Mesenteric fat pad (tissue), 1 donor: ENCODE data around the gene EVI5. TPM values are rescaled to one million over a fixed set of nuclear protein-coding genes. Genes with fewer than 3 reads are reported as not detected.

Source experiments
- DNase-seq: peaks from one replicate; pipeline ENCODE4 v3.0.0-alpha.2; 2020; ENCODE audit warnings: low spot score
- total RNA-seq: library from RNA; stranded (reverse); fragmentation: NEBNext Ultra II Directional; extraction: Animal tissue kit (Norgen Biotek cat#: 25700); gene quantifications from one replicate; pipeline ENCODE4 v1.2.1, GENCODE V29; 2021
- donor health status: DM: yes; HTN: yes; CAD: no.

EVI5 gene
- total RNA-seq, 1 donor from 2014 or later, result 44.4 TPM

DNA sequence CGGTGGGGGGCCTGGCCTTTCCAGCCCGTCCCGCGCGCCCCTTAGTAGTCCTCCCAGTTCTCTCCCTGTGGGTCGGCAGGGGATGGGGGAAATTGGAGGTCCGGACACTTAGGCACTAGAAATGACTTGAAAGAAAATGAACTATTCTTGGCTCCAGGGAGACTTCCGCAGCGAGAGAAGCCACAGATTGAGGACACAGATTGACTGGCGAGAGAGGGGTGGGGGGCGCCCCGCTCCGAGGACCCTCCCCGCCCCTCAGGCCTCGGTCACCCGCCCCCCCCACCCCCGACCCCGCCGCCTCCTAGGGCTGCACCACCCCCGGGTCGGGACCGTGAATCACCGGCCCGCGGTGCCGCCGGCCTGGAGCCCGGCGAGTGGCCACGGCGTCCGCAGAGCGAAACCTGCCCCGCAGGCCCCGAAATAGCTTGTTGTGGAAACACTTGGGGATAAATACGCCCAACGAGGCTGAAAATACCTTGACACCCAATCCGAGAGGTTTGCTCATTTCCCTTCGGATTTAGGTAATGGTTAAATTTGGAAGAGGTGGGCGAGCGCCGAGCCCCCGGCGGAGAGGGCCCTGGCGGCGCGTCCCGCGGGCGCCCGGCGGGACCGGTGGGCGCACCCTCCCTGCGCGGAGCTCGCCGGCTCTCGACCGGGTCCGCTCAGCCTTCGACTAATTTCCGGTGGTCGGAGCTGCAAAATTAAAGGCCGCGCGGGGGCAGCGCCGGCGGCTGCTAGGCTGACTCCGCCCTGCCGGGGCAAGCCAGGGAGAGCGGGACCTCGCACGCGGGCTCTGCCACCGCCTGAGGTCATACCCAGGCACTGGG, 298.4 kb downstream of the EVI5 start, which contains the start of gene GFI1:
TSS of gene GFI1 (minus strand) at position 675 of the 827 bp plus-strand sequence. CDS start 3,438 bp downstream, outside the sequence.
- no peak for DNase-seq

DNA sequence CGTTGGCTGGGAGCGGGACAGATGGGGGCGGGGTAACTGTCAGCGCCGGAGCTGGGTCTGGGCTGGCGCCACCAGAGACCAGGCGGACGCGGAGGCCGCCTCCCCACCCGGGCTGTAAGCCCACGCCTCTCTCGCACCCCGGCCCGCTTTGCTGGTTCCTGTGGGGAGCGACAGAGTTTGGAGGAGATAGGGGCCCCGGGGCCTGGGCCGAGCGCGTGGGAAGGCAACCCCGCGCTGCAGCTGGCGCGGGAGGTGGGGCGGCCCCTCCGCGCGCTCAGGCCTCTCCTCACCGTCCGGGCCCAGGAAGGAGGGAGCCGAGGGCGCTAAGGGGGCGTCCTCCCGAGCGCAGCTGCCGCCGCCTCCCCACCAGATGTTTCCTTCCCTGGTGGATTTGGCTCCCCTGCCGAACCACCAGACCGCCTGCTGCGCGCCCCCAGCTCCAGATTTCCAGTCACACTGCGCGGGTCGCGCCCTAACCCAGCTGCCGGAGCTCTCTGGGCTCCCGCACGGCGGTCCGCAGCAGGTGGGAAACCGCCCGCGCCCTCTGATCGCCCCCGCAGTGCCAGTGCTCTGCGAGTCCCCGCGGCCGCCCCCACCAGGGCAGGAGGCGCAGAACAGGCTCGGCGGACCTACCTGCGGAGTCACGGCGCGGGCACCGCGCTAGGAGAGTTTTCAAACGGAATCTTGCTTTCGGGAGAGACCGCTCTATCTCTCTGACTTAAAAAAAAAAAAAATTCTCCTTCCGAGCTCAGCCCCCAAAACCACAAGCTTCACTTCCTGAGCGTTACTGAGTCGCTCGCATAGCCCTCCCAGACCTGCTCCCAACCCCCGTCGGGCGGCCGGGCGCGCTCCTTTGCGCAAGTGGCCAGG, 299.3 kb downstream of the EVI5 start:
- no peak for DNase-seq

DNA sequence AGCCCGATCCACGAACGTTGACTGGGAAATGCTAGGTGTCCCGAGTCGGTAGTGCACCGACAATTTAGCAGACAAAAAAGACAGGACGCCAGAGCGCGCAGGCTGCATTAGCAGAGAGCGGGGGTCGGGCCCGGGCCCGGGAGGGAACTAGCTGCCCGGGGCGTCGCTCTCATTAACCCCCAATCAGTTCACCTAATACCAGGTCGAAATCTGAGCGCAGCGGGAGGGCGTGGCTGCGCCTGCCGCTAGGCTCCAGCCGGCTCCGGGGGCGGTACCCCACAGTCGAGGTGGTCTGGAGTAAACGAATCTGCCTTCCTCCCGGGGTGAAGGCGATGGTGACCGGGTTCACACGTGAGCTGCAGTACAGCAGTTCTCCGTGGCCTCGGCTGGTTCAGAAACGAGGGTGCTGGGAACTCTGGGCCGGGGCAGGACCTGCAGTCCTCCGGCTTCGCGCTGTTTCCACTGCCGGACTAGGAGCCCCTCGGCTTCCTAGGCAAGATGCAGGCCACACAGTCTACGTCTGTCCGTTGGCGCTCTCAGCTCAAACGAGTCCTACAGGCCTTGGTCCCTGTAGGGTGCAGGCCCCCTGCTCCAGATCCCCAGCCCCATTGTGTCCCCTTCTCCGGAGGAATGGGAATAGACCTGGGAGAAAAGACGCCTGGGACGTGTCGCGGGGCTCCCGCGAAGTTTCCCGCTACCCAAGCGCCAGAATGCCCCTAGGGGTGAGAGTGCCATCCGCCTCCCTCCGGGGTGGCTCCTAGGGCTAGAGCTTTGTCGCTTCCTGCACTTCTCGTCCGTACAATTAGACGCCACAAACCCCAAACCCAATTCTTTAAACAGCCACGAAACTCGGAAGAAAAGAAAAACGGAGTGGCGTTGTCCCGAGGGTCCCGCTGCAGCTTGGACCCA, 300.2 kb downstream of the EVI5 start:
- DNase-seq, result no peak

DNA sequence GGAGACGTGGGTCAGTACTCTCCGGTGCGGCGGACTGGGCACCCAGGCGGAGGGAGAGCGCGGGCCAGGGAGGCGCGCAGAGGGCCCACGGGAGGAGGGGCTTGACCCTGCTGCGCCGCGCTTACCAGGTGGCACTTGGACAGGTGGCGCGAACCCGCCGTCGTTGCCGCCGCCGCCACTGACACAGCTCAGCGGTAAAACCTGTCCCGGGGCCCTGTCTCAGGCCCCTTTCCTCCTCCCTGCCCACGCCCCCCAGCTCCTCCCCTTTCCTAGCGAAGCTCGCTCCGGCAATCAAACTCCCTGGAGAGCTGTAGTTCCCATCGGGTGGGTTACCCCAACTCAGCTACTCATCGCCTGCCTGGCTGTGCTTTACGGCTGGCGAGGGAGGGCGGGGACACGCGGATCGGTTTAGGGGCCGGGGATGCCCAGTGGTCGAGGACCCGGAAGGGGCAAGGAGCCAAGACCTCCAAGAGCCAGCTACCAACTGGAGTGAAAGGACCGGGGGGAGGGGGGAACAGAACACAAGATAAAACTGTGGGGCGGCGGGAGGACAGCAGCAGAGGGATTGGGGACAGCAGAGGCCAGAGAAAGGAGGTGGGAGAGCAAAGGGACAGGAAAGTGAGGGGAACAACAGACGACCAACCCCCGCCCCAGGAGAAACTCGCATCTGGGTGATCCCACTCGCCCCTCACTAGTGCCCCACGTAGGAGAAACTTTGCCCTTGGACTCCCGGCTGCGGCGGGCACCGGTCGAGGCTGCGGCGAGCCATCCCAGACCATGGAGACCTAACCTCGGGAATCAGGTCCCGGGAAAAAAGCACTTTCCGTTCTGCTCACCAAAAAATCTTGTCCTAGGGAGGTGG, 301.1 kb downstream of the EVI5 start:
- DNase-seq, result no peak

DNA sequence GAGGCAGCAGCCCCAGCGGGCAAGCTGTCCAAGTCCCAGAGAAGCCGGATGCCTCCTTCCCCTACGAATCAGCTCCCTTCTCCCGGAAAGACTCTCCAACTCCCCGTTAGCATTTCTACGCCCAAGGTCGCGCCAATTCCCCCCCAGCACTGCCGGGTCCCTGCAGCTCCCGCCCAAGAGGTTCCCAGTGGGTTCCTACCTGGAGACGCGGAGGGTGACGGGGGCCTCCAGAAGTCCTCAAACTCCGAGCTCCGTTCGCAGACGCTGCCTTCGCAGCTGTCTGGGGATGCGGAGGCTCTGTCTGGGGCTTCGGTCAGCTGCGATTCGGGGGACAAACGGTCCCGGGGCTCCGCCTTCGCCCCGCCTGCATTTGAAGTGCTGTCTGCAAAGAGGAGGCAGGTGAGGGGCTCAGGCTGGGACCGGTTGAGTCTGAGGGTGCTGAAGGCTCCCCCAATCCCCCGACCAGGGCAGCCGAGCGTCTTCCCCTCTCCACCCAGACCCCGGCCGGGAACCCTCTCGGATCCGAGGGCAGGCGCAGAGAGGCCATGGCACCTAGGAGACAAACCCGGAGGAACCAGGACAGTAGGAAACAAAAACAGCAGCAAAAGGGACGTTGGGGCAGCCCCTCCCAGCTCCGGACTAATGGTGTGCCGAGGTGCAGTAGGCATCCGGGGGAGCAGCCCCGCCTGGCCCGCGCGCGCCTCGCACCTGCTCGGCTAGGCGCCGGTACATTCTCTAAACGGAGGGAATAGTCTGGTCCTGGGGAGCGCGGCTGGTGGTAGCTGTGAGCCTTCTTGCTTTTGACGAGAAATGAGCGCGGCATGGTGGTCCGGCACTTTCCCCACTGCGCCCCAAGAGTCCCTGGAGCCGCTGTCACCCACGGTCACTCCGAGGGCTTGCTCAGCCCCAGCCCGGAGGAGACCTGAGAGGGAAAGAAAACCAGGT, 302.0 kb downstream of the EVI5 start:
- DNase-seq, result no peak

DNA sequence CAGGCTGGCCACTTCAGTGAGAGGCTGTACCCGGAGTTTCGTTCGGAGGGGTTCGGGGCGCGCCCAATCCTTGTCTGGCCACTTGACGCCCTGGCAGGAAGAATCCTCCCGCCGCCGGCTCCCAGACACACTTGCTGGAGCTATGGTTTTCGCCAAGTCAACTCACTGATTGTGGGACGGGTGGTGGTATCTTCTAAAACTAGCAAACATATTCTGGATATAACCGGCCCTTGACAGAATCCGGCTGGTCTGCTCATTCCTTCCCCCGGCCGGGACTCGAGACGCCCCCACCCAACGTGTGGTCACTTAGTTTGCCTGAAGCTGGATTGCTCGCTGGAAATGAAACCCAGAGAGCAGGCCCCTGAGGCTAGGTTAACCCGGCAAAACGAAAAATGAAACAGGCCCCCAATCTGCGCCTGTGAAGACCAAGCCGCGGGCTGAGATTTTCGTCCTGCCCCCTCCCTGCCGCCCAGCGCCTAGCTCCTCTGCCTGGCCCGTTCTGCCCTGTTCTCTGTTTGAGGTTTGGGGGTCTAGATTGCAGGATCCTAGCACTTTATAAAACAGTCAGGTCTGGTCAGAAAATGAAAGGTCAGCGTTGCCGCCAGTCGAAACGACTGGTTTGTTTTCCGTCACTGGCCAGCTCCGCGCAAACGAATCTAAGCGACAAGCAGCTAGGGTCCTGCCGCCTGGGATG, 302.8 kb downstream of the EVI5 start:
- no peak for DNase-seq

DNA sequence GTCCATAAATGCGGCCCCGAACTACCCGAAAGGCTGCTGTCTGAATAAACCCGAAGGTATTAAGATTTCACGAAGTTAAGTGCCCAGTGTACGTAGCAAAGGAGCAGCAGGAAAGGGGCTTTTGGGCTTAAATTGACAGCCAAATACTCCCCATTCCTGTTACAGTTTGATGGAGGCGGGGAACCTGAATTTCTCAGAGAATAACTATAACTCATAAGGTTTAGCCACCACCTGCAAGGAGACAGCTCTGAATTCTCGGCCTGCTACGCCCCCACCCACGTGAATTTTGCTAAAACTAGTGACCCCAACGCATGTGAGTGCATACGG, 303.3 kb downstream of the EVI5 start:
- DNase-seq, result no peak

DNA sequence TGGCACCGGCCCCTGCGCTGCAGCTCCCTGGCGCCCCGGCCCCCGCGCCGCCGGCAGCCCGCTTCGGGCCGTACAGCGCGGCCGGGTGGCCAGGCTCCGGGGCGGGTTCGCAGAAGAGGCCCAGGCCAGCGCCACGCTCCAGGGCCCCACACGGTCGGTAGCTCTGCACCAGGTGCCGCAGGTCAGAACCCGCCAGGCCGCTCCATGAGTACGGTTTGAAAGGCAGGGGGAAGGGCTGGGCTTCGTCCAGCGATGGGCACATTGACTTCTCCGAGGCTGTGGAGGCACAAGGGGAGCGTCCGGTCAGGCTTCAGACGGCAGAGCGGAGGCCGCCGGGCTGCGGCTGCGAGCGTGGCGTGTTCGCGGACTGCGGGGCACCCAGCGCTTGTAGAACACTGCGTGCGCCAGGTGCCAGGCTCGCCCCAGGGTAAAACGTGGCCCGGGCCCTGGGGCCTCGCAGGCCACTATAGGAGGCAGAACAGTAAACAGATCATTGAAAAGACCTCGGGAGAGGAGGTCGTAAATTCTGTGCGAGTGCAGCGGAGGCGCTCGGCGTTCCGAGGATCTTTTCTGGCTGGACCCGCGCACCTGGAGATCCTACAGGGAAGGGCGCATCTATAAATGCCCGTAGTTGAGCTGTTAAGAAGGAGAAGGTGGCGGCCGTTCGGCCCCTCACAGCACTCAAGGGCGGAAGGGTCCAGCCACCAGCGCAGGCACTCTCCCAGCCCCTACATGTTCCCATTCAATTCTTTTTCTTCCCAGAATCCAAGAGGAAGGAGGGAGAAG, 303.9 kb downstream of the EVI5 start:
- no peak for DNase-seq

DNA sequence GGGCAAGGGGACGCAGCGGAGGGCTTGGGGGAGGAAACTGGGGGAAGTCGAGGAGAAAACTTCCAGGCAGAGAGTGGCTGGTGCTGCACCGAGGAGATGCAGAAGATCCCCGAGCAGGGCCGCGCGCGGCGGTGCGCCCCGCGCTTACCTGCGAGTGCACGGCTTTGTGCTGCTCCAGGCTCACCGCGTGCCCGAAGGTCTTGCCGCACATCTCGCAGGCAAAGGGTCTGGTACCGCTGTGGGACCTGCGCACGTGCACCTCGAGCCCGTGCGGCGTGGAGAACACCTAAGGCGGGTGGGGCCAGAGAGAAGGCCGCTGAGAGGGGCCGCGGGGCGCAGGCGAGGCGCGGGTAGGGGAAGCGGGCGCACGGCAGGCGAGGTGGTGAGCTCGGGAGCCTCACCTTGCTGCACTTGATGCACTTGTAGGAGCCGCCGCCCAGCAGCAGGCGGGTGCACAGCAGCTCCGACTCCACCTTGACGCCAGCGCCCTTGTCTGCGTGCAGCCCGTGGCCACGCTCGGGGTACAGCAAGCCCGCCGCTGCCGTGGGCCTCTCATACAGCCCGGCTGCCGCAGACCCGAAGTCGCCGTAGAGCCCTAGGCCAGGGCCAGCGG, 304.6 kb downstream of the EVI5 start:
- DNase-seq, result no peak

DNA sequence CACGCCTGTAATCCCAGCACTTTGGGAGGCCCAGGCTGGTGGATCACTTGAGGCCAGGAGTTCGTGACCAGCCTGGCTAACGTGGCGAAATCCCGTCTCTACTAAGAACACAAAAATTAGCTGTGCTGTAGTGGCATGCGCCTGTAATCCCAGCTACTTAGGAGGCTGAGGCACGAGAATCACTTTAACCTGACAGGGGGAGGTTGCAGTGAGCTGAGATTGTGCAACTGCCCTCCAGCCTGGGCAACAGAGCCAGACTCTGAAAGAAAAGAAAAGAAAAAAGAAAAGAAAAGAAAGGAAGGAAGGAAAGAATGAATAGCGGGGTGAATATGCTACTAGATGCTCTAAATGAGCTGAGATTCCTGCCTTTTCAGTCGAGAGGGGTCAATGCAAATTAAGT, 305.3 kb downstream of the EVI5 start:
- DNase-seq, result no peak

DNA sequence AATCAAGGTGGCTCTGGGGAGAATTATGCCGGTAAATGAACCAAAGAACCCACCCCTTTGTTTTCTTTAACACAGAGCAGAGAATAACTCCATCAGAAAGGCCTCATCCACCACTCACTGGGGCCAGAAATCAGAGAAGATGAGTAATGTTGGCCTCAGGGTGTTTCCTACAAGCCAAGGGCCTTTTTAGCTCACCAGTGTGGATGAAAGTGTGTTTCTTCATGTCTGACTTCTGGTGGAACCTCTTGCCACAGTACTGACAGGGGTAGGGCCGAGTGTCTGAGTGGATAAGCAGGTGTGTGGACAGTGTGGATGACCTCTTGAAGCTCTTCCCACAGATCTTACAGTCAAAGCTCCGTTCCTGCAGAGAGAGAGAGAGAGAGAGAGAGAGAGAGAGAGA, 306.5 kb downstream of the EVI5 start:
- no peak for DNase-seq

DNA sequence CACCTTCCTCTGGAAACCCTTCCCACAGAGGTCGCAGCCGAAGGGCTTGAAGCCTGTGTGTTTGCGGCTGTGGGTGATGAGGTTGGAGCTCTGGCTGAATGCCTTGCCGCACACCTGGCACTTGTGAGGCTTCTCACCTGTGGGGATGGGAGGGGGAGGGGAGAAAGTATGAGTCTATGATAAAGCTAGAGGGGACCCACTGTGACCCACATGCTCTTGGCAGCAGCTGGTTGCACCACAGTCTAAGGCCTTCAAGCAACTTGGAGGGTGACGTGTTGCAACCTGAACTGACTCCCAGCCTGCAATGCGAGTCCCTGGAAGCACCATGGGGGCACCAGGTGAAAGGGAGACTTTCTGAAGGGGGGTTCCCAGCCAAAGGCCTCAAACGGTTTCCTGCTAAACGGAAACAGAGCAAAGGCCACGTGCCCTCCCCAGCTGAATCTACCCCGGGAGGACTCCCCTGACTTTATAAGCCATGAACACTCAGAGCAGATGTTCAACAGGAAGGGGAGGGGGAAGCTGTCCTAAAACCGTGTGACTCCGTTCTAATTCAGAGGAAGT, 308.8 kb downstream of the EVI5 start:
- DNase-seq, result no peak

DNA sequence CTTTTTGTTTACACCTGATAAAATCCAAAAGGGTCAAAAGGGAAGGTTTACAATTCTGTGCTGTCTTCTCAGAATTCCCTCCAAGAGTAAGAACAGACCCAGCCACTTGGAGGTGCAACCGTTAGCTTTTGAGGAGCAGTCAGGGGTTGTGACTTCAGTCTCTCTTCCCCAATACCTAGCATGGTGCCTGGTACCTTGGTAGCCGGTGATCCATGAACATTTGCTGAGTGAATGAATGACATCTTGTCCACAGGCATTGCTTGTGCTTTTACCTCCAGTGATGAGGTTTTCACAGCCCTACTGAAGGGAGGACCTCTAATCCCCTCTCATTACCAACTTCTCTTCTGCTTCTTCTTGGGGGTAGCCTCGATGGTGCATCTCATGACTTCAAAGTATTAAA, 309.9 kb downstream of the EVI5 start:
- DNase-seq, result no peak

DNA sequence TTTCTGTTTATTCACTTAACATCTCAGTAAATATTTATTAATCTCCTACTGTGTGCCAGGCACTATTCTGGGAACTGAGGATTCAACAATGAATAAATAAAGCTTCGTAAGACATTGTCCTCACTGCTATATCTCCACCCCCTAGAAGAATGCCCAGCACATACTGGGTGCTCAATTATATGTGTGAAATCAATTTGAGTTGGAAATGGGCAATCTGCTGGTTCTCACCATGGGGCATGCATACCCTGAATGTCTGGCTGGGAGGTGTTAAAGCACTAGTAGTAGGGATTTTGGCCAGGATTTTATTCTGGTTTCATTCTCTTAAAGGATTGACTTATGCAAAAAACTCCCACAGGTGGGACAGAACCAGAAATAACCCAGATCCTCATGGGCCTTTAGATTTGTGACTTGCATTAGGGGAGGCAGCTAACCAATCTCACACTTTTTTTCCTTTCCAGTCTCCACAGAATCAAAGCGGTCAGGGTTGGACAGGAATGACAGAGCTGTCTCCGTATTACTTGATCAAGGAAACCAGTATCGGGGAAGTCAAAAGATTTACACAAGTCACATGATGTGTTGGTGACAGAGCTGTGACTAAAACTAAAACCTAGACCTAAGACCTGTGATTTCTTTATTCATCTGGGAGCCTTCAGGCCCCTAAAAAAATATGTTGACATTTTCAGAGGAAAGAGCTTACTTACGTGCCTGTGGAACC, 311.0 kb downstream of the EVI5 start:
- DNase-seq, result no peak

DNA sequence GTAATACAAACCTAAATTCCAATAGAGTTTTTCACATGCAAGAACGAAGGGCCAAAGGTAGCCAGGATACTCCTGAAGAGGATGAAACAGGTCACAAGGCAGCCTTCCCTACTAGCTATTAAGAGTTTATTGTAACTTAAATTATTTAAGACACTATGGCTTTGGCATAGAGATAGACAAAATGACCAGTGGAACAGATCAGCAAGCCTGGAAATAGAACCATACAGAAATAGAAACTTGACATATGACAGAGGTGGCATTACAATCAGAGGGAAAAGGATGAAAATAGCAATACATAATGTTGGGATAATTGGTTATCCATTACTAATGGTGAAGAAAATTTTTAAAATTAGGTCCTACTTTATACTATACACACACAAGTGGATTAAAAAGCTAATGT, 314.7 kb downstream of the EVI5 start:
- no peak for DNase-seq

DNA sequence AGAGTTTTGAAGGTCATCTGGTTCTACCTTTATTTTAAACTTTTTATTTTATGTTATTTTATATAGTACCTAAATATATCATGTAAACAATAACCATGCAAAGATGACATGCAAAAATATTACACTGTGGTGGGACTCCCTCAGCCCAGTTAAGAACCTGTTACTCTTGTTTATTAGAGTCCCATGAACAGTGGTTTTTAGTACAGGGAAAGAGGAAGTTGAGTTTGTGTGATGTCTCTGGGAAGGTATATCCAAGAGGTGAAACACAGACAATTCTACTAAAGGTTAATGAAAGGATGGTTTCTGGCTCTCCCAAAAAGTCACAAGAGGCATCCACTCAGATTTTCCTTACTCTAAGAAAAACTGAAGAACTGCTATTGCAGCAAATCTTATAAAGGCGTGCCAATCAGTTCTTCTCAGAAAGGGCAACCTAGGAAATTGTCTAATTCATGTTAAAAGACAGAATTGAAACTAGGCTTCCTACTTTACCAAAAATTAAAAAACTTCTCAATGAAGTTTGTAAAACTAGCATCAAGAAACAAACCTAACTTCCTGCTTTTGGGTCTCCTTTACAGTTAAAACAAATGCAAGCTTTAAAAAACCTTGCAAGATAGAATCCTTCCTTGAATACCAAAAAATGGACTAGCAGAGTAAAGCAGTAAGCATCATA, 318.1 kb downstream of the EVI5 start:
- DNase-seq, result no peak
